HCT116 (cell line): ENCODE measurements around the gene CMIP. TPM values are rescaled to one million over a fixed set of nuclear protein-coding genes. Genes with fewer than 3 reads are reported as not detected.

Experiments
- ATAC-seq: fragments of 200-7000 bp; cut with Tn5 transposase; 2 replicates; pipeline ENCODE4 v1.9.1; 2020; ENCODE audit warnings: mild to moderate bottlenecking, moderate library complexity
- BruUV-seq: library from RNA; stranded (reverse); fragments of 400-500 nt; replicated peaks from 2 replicates; lab custom pipeline; 2021; lab: Mats Ljungman, UMichigan
- CTCF ChIA-PET: fragments of 300-600 bp; sonication (Branson Sonifier 250); formaldehyde crosslinking; loops from one replicate; lab custom pipeline; 2021; ENCODE audit warnings: antibody characterized with exemption; lab: Charles Lee
- POLR2A ChIA-PET: fragments of 300-600, 350-600 bp; sonication (Branson Sonifier 250); formaldehyde crosslinking; loops from one replicate; lab custom pipeline; 2021; ENCODE audit warnings: antibody characterized with exemption; lab: Charles Lee
- RAD21 ChIA-PET, 2 experiments: fragments of 300-600 bp; sonication (Branson Sonifier 250); formaldehyde crosslinking; loops; one replicate each; lab custom pipeline; 2023; ENCODE audit warnings: low total read pairs in 2 of 2; ENCODE audit not compliant: uncharacterized antibody in 2 of 2, unreplicated experiment in 2 of 2, low non-redundant PET in 1 of 2; lab: Charles Lee
- DNase-seq: peaks from one replicate; pipeline ENCODE4 v3.0.0-alpha.2; 2010; ENCODE audit warnings: low read depth, low spot score
- H2AFZ ChIP-seq: fragments of 200-600 bp; shearing (Covaris generic), sonication (generic); 2 replicates; pipeline ENCODE4 v1.6.1; 2017; ENCODE audit warnings: low read depth, mixed run types, mixed read lengths, antibody characterized with exemption, low read length; ENCODE audit not compliant: poor library complexity, severe bottlenecking
- H3K27ac ChIP-seq: 2 replicates; pipeline ENCODE4 v1.5.1; 2012; ENCODE audit warnings: low read depth, low read length
- H3K27me3 ChIP-seq: fragments of 200-600 bp; sonication (generic); 2 replicates; pipeline ENCODE4 v1.6.1; 2016; ENCODE audit warnings: mixed run types, low read length, mixed read lengths; ENCODE audit not compliant: insufficient read depth
- H3K36me3 ChIP-seq, 2 experiments: fragments of 200-500 bp in 1 of 2; fragments of 200-600 bp in 1 of 2; sonication (Bioruptor generic) in 1 of 2; sonication (generic) in 1 of 2; 2 replicates each; pipeline versions ENCODE4 v1.5.1 to v1.6.1; 2014 to 2016; ENCODE audit warnings: low read length in 2 of 2, inconsistent platforms in 1 of 2, mixed read lengths in 1 of 2, mixed run types in 1 of 2; ENCODE audit not compliant: insufficient read depth in 2 of 2, control insufficient read depth in 1 of 2
- H3K4me1 ChIP-seq, 2 experiments: fragments of 200-600 bp in 1 of 2; sonication (generic) in 1 of 2; 2 replicates each; pipeline versions ENCODE4 v1.5.1 to v1.6.1; 2012 to 2017; ENCODE audit warnings: low read length in 2 of 2, inconsistent platforms in 1 of 2, mild to moderate bottlenecking in 1 of 2, mixed read lengths in 1 of 2, mixed run types in 1 of 2, moderate library complexity in 1 of 2; ENCODE audit not compliant: insufficient read depth in 2 of 2, control insufficient read depth in 1 of 2
- H3K4me2 ChIP-seq: fragments of 200-600 bp; sonication (generic); 2 replicates; pipeline ENCODE4 v1.6.1; 2017; ENCODE audit warnings: mixed run types, low read length, mixed read lengths
- H3K4me3 ChIP-seq, 2 experiments: fragments of 200-600 bp in 1 of 2; sonication (generic) in 1 of 2; replicated peaks in 1 of 2; 2 replicates each; pipeline ENCODE4 v1.5.1; 2011 to 2016; ENCODE audit warnings: low read length in 2 of 2, control low read depth in 1 of 2, low read depth in 1 of 2, mild to moderate bottlenecking in 1 of 2, mixed read lengths in 1 of 2, mixed run types in 1 of 2
- H3K79me2 ChIP-seq: fragments of 200-600 bp; sonication (generic); 2 replicates; pipeline ENCODE4 v1.6.1; 2017; ENCODE audit warnings: mild to moderate bottlenecking, mixed run types, low read length, moderate library complexity, mixed read lengths; ENCODE audit not compliant: insufficient read depth
- H3K9ac ChIP-seq: fragments of 200-600 bp; sonication (generic); 2 replicates; pipeline ENCODE4 v1.6.1; 2016; ENCODE audit warnings: low read length, mixed read lengths
- H3K9me2 ChIP-seq: fragments of 200-600 bp; sonication (generic), shearing (Covaris generic); 2 replicates; pipeline ENCODE4 v1.6.1; 2017; ENCODE audit warnings: mixed run types, mild to moderate bottlenecking, moderate library complexity; ENCODE audit not compliant: insufficient read depth
- H3K9me3 ChIP-seq, 2 experiments: fragments of 200-500 bp in 1 of 2; fragments of 200-600 bp in 1 of 2; sonication (Bioruptor generic) in 1 of 2; sonication (generic) in 1 of 2; 2 replicates each; pipeline ENCODE4 v1.6.1; 2014 to 2017; ENCODE audit warnings: low read length in 2 of 2, mixed read lengths in 2 of 2, inconsistent platforms in 1 of 2, low read depth in 1 of 2, mild to moderate bottlenecking in 1 of 2, mixed run types in 1 of 2, moderate library complexity in 1 of 2; ENCODE audit not compliant: control insufficient read depth in 1 of 2, insufficient read depth in 1 of 2
- H4K20me1 ChIP-seq: fragments of 200-600 bp; sonication (generic), shearing (Covaris generic); 2 replicates; pipeline ENCODE4 v1.6.1; 2017; ENCODE audit warnings: mixed run types, mild to moderate bottlenecking, moderate library complexity; ENCODE audit not compliant: insufficient read depth
- ATF3 ChIP-seq: IDR thresholded peaks from 2 replicates; pipeline ENCODE4 v1.6.1; 2012
- CBX3 ChIP-seq: IDR thresholded peaks from 2 replicates; pipeline ENCODE4 v1.6.1; 2012; ENCODE audit warnings: low read depth
- CEBPB ChIP-seq: IDR thresholded peaks from 2 replicates; pipeline ENCODE4 v1.6.1; 2012; ENCODE audit warnings: low read depth
- ELF1 ChIP-seq: IDR thresholded peaks from 2 replicates; pipeline ENCODE4 v1.6.1; 2012; ENCODE audit warnings: low read depth, borderline replicate concordance
- EZH2 ChIP-seq: fragments of 200-600 bp; sonication (generic); IDR thresholded peaks from 2 replicates; pipeline ENCODE4 v1.6.1; 2017; ENCODE audit warnings: antibody characterized with exemption, mixed run types
- FOSL1 ChIP-seq: IDR thresholded peaks from 2 replicates; pipeline ENCODE4 v1.6.1; 2012; ENCODE audit warnings: low read depth
- JUND ChIP-seq: IDR thresholded peaks from 2 replicates; pipeline ENCODE4 v1.6.1; 2012
- POLR2A ChIP-seq: IDR thresholded peaks from 2 replicates; pipeline ENCODE4 v1.7.0; 2011; ENCODE audit warnings: borderline replicate concordance; ENCODE audit not compliant: insufficient read depth, insufficient read length; ENCODE audit errors: extremely low read depth
- POLR2AphosphoS5 ChIP-seq: IDR thresholded peaks from 2 replicates; pipeline ENCODE4 v1.6.1; 2011; ENCODE audit warnings: mild to moderate bottlenecking, low read depth, low read length, moderate library complexity
- RAD21 ChIP-seq: IDR thresholded peaks from 2 replicates; pipeline ENCODE4 v1.6.1; 2012; ENCODE audit warnings: low read depth, mild to moderate bottlenecking
- SIN3A ChIP-seq: IDR thresholded peaks from 2 replicates; pipeline ENCODE4 v1.6.1; 2012; ENCODE audit warnings: low read depth
- SP1 ChIP-seq: IDR thresholded peaks from 2 replicates; pipeline ENCODE4 v1.6.1; 2012; ENCODE audit warnings: low read depth
- SRF ChIP-seq: IDR thresholded peaks from 2 replicates; pipeline ENCODE4 v1.6.1; 2012; ENCODE audit warnings: low read depth
- YY1 ChIP-seq: IDR thresholded peaks from 2 replicates; pipeline ENCODE4 v1.6.1; 2011; ENCODE audit warnings: low read length, low read depth, moderate library complexity, mild to moderate bottlenecking; ENCODE audit not compliant: insufficient replicate concordance; ENCODE audit errors: extremely low read depth
- ZBTB33 ChIP-seq: IDR thresholded peaks from 2 replicates; pipeline ENCODE4 v1.6.1; 2011; ENCODE audit warnings: mild to moderate bottlenecking, low read length, moderate library complexity; ENCODE audit not compliant: insufficient replicate concordance; ENCODE audit errors: extremely low read depth
- ZFX ChIP-seq: fragments of 450-650 bp; IDR thresholded peaks from 2 replicates; pipeline ENCODE4 v1.6.1; 2017
- ZNF274 ChIP-seq: fragments of 200-500 bp; sonication (Bioruptor generic); IDR thresholded peaks from 2 replicates; pipeline ENCODE4 v1.6.1; 2014; ENCODE audit warnings: mild to moderate bottlenecking, low read depth, low read length, inconsistent platforms
- intact Hi-C: fragments of 100-400 bp; cut with micrococcal nuclease; formaldehyde crosslinking; loops from 2 replicates; pipeline ENCODE4 v1.10.0; 2022
- total RNA-seq: library from RNA; stranded (reverse); gene quantifications from one replicate; pipeline ENCODE4 v1.2.1, GENCODE V29; 2021; ENCODE audit not compliant: unreplicated experiment
- TF ChIP-seq, protein P1 (sequence below): IDR thresholded peaks from 2 replicates; pipeline ENCODE4 v1.6.1; 2012; ENCODE audit warnings: low read depth
- TF ChIP-seq, protein P2 (sequence below), 3 experiments: fragments of 200-600 bp in 1 of 3; sonication (generic) in 1 of 3; IDR thresholded peaks in 2 of 3; conservative IDR thresholded peaks in 1 of 3; 2 replicates each; pipeline ENCODE4 v1.5.1; 2012 to 2017; ENCODE audit warnings: low read depth in 2 of 3, low read length in 2 of 3, antibody characterized with exemption in 1 of 3, borderline replicate concordance in 1 of 3, control low read depth in 1 of 3, mild to moderate bottlenecking in 1 of 3, mixed read lengths in 1 of 3, mixed run types in 1 of 3, moderate library complexity in 1 of 3; ENCODE audit not compliant: insufficient read depth in 1 of 3

The CMIP gene
- total RNA-seq, 1 experiment from 2014 or later = 64.6 TPM

GRCh38 chr16:81676883-81677737 is 232.5 kb downstream of the CMIP start:
- Histone ChIP-seq H3K9ac (no peak overlapping the region), H3K27me3 (no peaks in the 10 kb centered on the region), H4K20me1 (no peaks in the 10 kb centered on the region), H3K9me3 (no peaks in the 10 kb centered on the region), H3K36me3 (peaks cover 7 to 26% of the 10 kb centered on the region in 2 experiments; a peak in 3 of 4 replicates), H3K4me2 (no peak overlapping the region), H3K9me2 (no peaks in the 10 kb centered on the region), H2AFZ (no peak overlapping the region), H3K79me2 (peaks cover 4% of the 10 kb centered on the region; the same call in 1 of the 2 replicates), H3K27ac (no peak overlapping the region), H3K4me3 (no peak overlapping the region), H3K4me1 (no peaks in the 10 kb centered on the region)
- ChIA-PET POLR2A (no interaction called here), RAD21 (no interaction called here), CTCF (no interaction called here)
- ATAC-seq = no peak
- TF ChIP-seq ELF1 (no peak), CEBPB (no peak), JUND (no peak), SIN3A (no peak), SRF (no peak), YY1 (no peak), ZFX (no peak), ZBTB33 (no peak), EZH2 (no peak), ZNF274 (no peak), CBX3 (no peak), POLR2A (no peak), SP1 (no peak), RAD21 (no peak), FOSL1 (no peak), POLR2AphosphoS5 (no peak), ATF3 (no peak)
- TF ChIP-seq, protein P1, sequence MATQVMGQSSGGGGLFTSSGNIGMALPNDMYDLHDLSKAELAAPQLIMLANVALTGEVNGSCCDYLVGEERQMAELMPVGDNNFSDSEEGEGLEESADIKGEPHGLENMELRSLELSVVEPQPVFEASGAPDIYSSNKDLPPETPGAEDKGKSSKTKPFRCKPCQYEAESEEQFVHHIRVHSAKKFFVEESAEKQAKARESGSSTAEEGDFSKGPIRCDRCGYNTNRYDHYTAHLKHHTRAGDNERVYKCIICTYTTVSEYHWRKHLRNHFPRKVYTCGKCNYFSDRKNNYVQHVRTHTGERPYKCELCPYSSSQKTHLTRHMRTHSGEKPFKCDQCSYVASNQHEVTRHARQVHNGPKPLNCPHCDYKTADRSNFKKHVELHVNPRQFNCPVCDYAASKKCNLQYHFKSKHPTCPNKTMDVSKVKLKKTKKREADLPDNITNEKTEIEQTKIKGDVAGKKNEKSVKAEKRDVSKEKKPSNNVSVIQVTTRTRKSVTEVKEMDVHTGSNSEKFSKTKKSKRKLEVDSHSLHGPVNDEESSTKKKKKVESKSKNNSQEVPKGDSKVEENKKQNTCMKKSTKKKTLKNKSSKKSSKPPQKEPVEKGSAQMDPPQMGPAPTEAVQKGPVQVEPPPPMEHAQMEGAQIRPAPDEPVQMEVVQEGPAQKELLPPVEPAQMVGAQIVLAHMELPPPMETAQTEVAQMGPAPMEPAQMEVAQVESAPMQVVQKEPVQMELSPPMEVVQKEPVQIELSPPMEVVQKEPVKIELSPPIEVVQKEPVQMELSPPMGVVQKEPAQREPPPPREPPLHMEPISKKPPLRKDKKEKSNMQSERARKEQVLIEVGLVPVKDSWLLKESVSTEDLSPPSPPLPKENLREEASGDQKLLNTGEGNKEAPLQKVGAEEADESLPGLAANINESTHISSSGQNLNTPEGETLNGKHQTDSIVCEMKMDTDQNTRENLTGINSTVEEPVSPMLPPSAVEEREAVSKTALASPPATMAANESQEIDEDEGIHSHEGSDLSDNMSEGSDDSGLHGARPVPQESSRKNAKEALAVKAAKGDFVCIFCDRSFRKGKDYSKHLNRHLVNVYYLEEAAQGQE = no peak
- TF ChIP-seq, protein P2, sequence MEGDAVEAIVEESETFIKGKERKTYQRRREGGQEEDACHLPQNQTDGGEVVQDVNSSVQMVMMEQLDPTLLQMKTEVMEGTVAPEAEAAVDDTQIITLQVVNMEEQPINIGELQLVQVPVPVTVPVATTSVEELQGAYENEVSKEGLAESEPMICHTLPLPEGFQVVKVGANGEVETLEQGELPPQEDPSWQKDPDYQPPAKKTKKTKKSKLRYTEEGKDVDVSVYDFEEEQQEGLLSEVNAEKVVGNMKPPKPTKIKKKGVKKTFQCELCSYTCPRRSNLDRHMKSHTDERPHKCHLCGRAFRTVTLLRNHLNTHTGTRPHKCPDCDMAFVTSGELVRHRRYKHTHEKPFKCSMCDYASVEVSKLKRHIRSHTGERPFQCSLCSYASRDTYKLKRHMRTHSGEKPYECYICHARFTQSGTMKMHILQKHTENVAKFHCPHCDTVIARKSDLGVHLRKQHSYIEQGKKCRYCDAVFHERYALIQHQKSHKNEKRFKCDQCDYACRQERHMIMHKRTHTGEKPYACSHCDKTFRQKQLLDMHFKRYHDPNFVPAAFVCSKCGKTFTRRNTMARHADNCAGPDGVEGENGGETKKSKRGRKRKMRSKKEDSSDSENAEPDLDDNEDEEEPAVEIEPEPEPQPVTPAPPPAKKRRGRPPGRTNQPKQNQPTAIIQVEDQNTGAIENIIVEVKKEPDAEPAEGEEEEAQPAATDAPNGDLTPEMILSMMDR (IDR thresholded peaks at IDR 0.05 in 2 of 3, conservative IDR thresholded peaks at IDR 0.05 in 1 of 3; ENCODE audit: borderline replicate concordance in 1 of 3, insufficient read depth in 1 of 3, low read depth in 2 of 3, low read length in 2 of 3) = no peak
- no TSS peak for BruUV-seq
- intact Hi-C loops = no loop called here
- DNase-seq = no peak
